ENCODE data around the gene VAMP8. TPM values are rescaled to one million over a fixed set of nuclear protein-coding genes. Genes with fewer than 3 reads are reported as not detected.

Gene VAMP8
- total and polyA plus RNA-seq, 10 of the 15 experiments (the other 5 are each of a cell fraction or from before 2014, with no cell fraction given): 93.6 to 744 (median 217) TPM

- TF ChIP-seq NKRF (conservative IDR thresholded peaks at IDR 0.05) (no peak), ZZZ3 (IDR thresholded peaks at IDR 0.05; ENCODE audit: control insufficient read depth, insufficient read length, low read depth) (no peak), FOS (IDR thresholded peaks at IDR 0.05; ENCODE audit: borderline replicate concordance, extremely low read depth, insufficient read length) (no peak), BRCA1 (IDR thresholded peaks at IDR 0.05; ENCODE audit: low read depth, low read length) (no peak), ZNF592 (IDR thresholded peaks at IDR 0.05) (no peak), ELK1 (IDR thresholded peaks at IDR 0.05; ENCODE audit: low read depth, low read length) (no peak), CEBPZ (IDR thresholded peaks at IDR 0.05; ENCODE audit: low read depth, low read length) (no peak), RAD51 (IDR thresholded peaks at IDR 0.05) (no peak), RELB (IDR thresholded peaks at IDR 0.05; ENCODE audit: low read depth) (peak; percentile 64; the same call in 1 of the 2 replicates), MTA2 (IDR thresholded peaks at IDR 0.05; ENCODE audit: low read depth) (no peak), DPF2 (IDR thresholded peaks at IDR 0.05) (peak; percentile 20; the same call in 1 of the 2 replicates), NBN (IDR thresholded peaks at IDR 0.05) (no peak), SPI1 (IDR thresholded peaks at IDR 0.05; ENCODE audit: borderline replicate concordance, insufficient read depth, low read depth, low read length) (peak; percentile 47; the same call in 1 of the 2 replicates), SIN3A (IDR thresholded peaks at IDR 0.05; ENCODE audit: low read depth, low read length) (no peak), CREM (IDR thresholded peaks at IDR 0.05; ENCODE audit: low read depth) (no peak), KLF5 (IDR thresholded peaks at IDR 0.05; ENCODE audit: partially characterized antibody) (no peak), MEF2B (IDR thresholded peaks at IDR 0.05; ENCODE audit: partially characterized antibody, poor library complexity, severe bottlenecking) (no peak)
Observed at GRCh38 chr2:85628658-85629057, 51.3 kb downstream of the VAMP8 start (continued).

All from GM12878 (cell line).